Measurements from ENCODE around the gene ARPC4.

ARPC4 gene

GRCh38 chr3:9779075-9779593, 13.7 kb upstream of the ARPC4 start:
- H3K4me3 ChIP-seq (ENCODE audit: low read depth, low read length): no peak overlapping the region
- TF ChIP-seq CTCF (IDR thresholded peaks at IDR 0.05; ENCODE audit: insufficient read depth, low read depth, low read length, missing control alignments): no peak
- no peak for DNase-seq (ENCODE audit: low read depth)

GRCh38 chr3:9779721-9780457, 13.0 kb upstream of the ARPC4 start:
- DNase-seq (ENCODE audit: low read depth): peak; percentile 61
- no peak overlapping the region for H3K4me3 ChIP-seq (ENCODE audit: low read depth, low read length)
- no peak for TF ChIP-seq CTCF (IDR thresholded peaks at IDR 0.05; ENCODE audit: insufficient read depth, low read depth, low read length, missing control alignments)

GRCh38 chr3:9780458-9780812, 12.4 kb upstream of the ARPC4 start:
- DNase-seq (ENCODE audit: low read depth): no peak
- no peak overlapping the region for H3K4me3 ChIP-seq (ENCODE audit: low read depth, low read length)
- no peak for TF ChIP-seq CTCF (IDR thresholded peaks at IDR 0.05; ENCODE audit: insufficient read depth, low read depth, low read length, missing control alignments)

GRCh38 chr3:9780910-9781309, 12.0 kb upstream of the ARPC4 start:
- no peak for DNase-seq (ENCODE audit: low read depth)
- TF ChIP-seq CTCF (IDR thresholded peaks at IDR 0.05; ENCODE audit: insufficient read depth, low read depth, low read length, missing control alignments): no peak
- no peak overlapping the region for H3K4me3 ChIP-seq (ENCODE audit: low read depth, low read length)

GRCh38 chr3:9781551-9781950, 11.3 kb upstream of the ARPC4 start:
- TF ChIP-seq CTCF (IDR thresholded peaks at IDR 0.05; ENCODE audit: insufficient read depth, low read depth, low read length, missing control alignments): no peak
- H3K4me3 ChIP-seq (ENCODE audit: low read depth, low read length): no peak overlapping the region
- DNase-seq (ENCODE audit: low read depth): no peak

- no peak for TF ChIP-seq CTCF (IDR thresholded peaks at IDR 0.05; ENCODE audit: insufficient read depth, low read depth, low read length, missing control alignments)
- no peak overlapping the region for H3K4me3 ChIP-seq (ENCODE audit: low read depth, low read length)
- no peak for DNase-seq (ENCODE audit: low read depth)
Measured at GRCh38 chr3:9781978-9782603, 10.8 kb upstream of the ARPC4 start.
